DND-41 (cell line): Measurements from ENCODE around the gene MRPL44.

ENCODE experiments used
- EZH2 ChIP-seq: IDR thresholded peaks from 3 replicates; pipeline ENCODE4 v1.6.1; 2012; ENCODE audit warnings: borderline replicate concordance, low read depth, mild to moderate bottlenecking, moderate library complexity, low read length, inconsistent platforms; ENCODE audit not compliant: severe bottlenecking
- TF ChIP-seq, protein P1 (sequence below): IDR thresholded peaks from 2 replicates; pipeline ENCODE4 v1.5.1; 2012; ENCODE audit warnings: borderline replicate concordance, low read length, moderate library complexity, mild to moderate bottlenecking; ENCODE audit not compliant: poor library complexity, severe bottlenecking; ENCODE audit errors: extremely low read depth

DNA sequence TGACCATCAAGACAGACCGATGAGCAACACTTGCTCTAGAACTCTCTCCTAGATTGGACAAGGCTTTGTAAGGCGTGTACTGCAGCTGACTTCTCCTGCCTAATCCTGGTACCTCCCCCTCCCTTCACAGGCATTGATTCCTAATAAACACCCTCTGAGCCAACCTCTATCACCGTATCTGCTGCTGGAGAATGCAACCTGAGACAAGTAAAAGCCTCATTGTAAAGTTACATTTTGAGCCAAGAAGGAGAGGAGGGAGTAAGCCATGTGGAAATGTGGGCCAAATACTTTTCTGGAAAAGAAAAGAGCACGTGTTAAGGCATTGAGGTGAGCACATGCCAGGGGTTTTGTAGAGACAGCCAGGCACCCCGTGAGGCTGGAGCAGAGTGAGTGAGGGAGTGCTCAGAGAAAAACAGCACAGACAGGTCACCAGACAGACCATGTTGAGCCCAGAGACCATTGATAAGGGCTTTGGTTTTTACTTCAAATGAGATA, 9.5 kb upstream of the MRPL44 start:
- TF ChIP-seq, protein P1, sequence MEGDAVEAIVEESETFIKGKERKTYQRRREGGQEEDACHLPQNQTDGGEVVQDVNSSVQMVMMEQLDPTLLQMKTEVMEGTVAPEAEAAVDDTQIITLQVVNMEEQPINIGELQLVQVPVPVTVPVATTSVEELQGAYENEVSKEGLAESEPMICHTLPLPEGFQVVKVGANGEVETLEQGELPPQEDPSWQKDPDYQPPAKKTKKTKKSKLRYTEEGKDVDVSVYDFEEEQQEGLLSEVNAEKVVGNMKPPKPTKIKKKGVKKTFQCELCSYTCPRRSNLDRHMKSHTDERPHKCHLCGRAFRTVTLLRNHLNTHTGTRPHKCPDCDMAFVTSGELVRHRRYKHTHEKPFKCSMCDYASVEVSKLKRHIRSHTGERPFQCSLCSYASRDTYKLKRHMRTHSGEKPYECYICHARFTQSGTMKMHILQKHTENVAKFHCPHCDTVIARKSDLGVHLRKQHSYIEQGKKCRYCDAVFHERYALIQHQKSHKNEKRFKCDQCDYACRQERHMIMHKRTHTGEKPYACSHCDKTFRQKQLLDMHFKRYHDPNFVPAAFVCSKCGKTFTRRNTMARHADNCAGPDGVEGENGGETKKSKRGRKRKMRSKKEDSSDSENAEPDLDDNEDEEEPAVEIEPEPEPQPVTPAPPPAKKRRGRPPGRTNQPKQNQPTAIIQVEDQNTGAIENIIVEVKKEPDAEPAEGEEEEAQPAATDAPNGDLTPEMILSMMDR = no peak
- TF ChIP-seq EZH2 = no peak
